Suppressor macrophage treated with lipopolysaccharide for 4 hours (primary cell): ENCODE data around the gene TLNRD1.

Experiments used
- DNase-seq: peaks from one replicate; pipeline ENCODE4 v3.0.0-alpha.2; 2020

TLNRD1 gene

DNA sequence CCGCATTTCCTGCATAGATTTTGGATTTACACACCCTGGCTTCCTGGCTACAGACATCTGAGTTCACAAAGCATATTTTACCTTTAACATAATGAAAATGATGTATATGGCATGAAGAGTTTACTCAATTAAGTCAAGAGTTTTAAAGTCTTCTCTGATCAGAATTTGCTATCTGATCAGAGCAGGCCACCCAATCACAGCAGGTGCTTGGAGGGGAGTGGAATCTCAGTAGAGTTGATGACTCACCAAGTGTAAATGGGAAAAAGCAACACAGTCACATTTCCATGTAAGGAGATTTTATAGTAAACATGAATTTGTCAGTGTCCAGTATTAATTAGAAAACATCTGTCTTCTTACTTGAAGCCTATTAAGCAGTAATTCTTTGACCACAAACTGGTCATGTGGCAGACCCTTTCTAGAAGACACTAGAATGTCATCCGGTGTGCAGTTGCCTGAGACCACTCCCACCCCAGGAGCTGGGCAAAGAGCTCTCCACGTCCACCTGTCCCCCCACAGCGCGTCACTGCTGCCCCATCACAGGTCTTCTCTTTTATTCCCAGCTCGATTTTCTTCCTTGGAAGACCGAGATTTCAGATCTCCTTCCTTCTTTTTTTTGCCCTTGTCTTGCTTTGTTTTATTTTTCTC is 21.9 kb upstream of the TLNRD1 start:
- no peak for DNase-seq

DNA sequence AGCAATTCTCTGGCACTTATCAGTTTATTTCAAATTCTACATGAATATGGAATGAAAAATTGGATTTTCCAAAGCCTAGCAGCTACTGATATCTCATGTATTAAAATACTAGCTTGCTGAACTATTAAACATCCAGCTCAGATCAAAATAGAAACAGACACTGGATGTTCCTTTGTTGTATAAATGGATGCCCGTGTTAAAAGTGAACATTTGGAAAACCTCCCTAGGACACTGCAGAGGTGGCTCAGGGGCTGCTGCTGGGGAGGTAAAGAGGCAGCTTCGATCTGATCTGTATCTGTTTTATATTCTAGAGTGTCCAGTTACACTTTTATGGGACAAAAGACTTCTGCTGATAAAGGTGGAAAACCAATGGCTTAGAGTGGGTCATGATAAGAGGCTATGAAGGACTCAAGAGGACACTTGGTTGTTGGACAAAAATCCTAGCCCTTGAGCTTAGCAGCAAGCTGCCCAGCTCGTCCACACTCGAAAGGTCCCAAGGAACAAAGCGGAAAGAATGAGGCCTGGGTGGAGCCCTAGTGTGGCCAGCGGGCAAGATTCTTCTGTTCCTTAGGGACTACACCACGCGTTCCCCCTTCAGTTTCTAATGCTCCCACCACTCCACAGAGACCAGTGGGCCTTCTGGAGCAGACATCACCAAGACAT is 21.1 kb upstream of the TLNRD1 start:
- no peak for DNase-seq

DNA sequence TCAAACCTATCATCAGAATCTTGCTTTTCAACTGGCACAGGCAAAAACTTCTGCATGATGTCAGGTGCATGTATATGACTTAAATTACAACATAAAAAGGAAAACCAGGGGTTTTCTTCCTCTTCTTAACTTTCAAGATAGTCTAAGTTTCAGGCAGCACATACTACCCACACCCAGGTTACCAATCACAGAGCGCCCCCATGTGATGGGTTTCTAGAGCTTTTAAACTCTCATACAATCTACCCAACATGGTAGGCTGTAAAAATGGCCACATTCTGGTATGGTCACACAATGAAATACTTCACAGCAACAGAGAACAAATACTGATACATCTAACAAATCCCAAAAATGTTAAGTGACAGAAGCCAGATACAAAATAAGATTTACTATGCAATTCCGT is 18.5 kb upstream of the TLNRD1 start:
- no peak for DNase-seq

DNA sequence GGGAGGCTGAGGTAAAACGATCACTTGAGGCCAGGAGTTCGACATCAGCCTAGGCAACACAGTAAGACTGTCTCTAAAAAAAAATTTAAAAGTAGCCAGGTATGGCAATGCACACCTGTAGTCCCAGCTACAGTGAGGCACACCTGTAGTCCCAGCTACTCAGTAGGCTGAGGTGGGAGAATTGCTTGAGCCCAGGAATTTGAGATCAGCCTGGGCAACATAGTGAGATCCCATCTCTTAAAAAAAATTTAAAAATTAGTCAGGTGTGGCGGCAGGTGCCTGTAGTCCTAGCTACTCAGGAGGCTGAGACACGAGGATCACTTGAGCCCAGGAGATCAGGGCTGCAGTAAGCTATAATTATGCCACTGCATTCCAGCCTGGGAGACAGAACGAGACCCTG is 17.9 kb upstream of the TLNRD1 start:
- no peak for DNase-seq

DNA sequence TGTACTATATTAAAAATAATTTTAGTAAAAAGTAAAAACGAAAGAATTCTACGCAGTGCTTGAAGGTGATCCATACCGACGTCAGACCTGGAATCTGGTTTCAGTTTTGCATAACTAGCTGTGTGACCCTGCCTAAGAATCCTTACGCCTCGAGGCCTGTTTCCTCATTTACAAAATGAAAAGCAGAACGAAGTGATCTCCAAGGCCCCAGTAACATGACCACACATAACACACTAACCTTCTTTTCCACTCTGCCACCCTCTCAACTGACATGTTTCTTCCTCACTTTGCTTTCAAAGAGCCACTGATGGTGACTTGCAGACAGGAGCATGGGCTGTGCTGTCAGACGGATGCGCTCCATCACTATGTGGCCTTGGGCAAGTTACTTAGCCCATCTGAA is 15.9 kb upstream of the TLNRD1 start:
- peak; percentile 96 for DNase-seq

DNA sequence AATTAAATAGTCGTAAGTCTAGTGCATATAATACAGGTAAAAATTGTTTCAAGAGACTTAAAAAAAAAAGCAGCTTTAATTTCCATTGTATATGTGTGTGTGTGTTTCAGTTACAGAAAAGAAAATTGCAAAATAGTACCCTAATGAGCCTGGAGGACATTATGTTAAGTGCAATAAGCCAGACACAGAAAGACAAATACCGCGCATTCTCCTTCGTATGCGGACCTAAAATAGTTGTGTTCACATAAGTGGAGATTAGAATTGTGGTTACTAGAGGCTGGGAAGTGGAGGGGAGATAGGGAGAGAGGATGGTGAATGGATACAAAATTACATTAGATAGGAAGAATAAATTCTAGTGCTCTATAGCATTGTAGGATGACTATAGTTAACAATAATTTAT is 14.7 kb upstream of the TLNRD1 start:
- no peak for DNase-seq

DNA sequence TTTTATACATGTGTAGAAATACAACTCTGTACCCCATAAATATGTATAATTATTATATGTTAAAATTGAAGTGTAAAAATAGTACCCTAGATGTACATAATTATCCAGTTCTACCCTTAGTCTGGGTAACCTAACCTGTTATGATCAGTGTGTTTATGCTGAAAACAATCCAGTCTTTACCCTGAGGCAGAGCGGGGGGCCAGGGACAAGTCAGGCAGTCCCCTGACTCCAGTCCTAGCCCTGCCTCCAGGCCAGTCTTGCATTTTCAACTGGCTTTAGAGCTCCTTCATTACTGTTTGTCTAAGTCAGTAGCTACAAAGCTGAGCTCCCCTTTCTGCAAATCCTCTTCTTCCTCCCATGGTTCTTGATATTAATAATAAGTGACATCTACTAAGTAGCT is 14.2 kb upstream of the TLNRD1 start:
- DNase-seq, result no peak

DNA sequence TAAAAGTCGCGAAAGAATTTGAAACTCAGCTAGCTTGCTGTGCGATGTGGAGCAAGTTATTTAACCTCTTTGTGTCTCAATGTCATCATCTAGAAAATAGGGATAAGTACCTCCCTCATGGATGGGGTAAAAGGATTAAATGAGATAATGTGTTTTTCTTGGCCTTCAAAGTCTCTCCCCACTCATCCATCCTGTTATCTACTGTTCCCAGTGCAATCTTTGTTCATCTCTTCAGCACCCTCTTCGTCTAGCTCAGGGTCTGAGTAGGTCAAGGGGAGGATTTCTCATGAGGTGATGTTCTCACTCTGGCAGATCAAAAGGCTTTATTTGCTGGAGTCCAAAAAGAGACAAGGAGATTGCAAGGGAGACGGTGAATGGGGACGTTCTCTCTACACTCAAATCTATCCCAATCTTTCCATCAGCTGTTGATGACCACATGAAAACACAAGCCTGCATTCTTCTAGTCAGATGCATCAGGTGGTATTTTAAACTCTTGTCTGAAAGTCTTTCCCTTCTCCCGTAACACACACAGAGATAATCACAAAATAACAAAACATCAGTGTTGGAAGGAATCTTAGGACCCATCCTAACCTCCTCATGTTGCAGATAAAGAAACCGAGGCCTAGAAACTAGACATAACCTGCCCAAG is 12.5 kb upstream of the TLNRD1 start:
- no peak for DNase-seq

DNA sequence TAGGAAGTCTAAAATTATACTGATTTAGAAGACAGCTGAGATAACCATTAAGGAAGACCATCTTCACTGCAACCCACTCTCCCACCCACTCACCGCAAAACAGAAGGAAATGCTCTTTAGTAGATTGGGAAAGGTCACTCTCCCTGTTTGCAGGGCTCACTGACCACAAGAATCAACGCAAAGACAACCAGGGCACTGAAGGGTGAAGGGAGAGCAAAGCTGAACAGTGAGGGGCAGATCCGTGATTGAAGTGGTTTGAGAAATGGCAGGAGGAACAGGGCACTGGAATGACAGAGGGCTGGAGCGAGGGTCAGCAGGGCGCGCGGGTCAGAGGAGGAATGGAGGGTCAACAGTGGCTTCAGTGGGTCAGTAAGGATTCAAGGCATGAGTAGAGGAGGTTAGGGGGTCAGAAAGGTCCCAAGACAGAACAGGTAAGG is 11.6 kb upstream of the TLNRD1 start:
- DNase-seq, result peak; percentile 65

DNA sequence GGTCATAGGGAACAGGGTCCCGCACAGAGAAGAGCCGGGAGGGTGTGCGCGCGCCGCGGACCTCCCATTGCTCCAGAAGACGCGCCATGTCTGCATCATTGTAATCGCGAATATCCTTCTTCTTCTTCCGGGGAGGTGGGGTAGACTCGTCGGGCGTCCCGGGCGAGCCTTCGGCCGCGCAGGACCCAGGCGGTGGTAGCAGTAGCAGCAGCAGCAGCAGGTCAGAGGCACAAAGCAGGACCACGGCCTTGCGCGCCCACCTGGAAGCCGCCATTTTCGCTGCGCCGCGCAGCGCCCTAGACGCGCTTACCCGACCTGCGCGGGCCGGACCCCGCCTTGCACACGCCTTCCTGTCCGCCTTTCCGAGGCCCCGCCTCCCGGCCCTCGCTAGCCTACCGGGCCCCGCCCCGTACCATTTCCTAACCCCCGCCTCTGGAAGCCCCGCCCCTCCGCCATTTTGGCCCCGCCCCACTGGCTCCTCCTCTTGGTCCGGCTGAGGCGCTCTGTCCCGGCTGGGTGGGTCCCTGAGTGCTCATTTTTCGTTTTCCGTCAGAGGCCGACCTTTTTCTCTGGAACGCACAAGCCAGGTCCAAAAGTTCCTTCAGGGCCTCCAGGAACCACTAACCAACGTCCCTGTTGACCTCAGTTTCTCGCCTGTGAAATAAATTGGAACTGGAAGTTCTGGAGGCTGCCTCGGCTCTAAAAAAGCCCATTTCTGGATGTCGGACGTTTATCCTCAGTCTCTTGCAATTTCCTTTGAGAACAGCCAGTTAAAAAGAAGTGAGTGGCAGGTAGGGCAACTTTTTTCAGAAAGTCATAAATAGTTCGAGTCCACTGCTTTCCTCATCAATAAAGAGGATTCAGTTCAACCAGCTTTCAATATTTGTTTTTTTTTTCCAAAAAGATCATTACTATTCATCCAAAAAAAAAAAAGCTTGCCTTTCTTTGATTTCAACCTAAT is 10.9 kb upstream of the TLNRD1 start, which contains the start of gene MESD:
MESD (minus strand) TSS at position 302 of the 961 bp plus-strand sequence; CDS start at position 274, 28 bp downstream.
- peak; percentile 99 for DNase-seq

DNA sequence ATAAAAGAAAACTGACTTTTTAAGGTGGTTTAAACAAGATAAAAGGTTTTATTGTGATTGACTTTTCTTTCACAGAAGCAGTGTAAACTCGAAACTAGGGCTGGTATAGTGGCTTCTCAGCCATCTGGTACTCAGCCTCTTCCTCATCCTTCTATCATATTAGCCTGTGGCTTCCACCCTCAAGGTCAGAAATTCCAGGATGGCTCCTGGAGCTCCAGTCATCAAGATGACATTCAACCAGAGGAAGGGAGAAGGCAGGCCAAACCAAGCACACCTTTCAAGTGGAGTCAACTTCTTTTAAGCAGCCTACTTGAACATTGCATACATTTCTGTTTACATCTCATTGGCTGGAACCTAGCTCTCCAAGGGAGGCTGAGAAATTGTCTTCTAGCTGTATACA is 9.8 kb upstream of the TLNRD1 start:
- DNase-seq, result no peak

DNA sequence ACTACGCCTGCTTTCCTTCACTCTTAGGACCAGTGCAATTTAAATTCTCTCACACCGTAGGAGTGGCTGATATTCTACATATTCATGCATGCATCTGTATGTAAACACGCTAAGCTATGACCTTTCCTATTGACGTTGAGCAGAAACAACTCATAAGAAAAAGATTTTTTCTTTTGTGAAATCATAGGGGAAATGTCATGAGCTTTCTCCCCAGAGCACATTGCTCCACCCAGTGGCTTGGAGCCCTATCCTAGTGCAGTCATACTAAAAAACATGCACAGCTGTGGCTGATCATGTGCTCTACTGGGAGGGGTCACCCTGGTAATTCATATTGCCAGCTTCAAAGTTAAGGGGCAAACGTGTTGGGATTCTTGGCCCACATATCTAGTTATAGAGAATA is 9.3 kb upstream of the TLNRD1 start:
- DNase-seq, result peak; percentile 87

DNA sequence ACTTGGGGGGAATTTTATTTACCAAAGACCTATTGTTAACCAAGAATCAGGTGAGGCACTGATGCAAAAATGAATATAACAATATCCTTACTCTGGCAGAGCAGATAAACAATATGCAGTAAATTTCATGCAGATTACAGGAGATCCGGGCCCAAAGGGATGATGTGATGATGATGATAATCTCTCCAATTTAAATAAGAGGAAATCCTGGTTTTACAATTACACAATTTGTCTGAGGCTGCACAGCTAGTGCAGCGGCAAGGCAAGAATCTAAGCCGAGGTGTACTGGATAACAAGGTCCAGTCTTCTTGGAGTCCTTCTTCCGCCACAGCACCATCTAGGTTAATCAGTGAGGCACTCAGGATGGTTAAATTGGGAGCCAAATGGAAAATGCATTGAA is 8.7 kb upstream of the TLNRD1 start:
- DNase-seq, result peak; percentile 67

DNA sequence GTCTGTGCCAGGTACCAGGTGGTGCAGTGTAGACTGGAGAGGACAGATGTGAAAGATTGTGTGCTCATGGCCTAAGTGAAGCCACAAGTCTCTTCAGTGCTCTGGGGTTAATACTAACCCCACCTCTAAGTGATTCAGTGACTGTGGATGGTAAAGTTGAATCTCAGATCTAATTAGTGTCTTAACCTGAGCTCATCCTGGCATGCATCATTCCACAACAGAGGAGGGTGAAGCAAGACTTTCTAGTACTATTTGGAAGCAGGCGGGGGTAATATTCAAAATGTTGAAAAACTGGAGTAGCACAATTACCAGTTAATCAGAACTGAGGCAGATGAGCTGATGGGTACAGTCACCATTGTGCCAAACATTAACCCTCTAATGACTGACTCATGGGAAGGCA is 8.3 kb upstream of the TLNRD1 start:
- DNase-seq, result no peak

DNA sequence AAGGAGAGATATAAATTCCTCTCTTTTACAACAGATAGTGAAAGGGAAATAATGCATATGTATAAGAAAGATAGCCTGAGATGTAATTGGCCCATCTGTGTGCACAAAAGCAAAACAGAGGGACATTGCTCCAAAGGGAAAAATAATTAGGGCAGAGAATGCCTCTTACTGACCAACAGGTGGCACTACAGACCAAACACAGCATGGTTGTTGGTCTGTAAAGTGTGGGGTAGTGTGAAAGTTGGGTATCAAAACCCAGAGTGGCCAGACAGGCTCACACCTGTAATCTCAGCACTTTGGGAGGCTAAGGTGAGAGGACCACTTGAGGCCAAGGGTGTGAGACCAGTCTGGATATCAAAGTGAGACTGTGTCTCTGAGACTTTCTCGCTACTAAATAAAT is 4.5 kb upstream of the TLNRD1 start:
- DNase-seq, result peak; percentile 49

DNA sequence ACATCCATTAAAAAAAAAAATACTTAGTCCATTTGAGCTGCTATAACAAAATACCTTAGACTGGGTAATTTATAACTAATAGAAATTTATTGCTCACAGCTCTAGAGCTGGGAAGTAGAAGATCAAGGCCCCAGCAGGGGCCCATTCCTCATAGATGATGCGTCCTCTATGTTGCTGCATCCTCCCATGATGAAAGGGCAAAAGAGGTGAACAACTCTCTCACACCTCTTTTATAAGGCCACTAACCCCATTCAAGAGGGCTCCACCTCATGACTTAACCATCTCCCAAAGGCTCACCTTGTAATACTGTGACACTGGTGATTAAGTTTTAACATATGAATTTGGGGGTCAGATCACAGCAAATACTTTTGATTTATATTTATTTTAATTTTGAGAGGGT is 3.0 kb upstream of the TLNRD1 start:
- no peak for DNase-seq

DNA sequence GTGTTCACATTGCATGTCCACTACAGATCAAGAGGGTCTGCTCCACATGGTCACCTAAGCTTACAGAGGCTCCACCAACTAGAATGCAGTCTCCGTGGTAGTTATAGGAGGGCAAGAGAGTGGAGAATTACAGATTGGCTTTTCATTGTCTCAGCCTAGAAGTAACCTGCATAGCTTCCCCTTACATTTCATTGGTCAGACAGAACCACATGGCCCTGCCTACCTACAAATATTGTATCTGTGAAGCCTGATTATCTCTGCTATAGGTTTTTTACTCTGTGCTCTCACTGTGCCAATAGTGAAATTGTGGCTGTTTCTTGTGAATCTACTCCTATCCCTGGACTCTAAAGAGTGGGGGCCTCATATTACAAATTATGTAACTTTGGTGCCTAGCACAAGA is 2.5 kb upstream of the TLNRD1 start:
- DNase-seq, result no peak

DNA sequence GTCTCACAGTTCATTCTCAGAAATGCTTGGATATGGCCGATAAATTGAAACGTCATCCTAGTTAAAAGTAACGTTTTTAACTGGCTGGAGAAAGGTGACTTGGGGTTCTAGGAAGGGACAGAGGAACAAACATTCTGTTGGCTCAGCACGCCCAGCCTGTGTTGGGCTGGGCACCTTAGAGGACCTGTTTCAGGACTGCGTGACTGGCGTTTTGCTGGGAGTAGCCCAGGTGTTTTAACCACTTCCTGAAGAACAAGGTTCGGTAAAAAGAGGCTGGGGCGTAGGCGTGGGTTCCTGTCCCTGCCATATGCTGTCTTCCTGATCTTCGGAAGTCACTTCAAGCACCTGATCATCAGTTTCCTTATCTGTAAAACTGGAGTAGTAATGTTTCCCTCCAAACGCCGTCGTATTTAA is 1.1 kb upstream of the TLNRD1 start:
- no peak for DNase-seq

DNA sequence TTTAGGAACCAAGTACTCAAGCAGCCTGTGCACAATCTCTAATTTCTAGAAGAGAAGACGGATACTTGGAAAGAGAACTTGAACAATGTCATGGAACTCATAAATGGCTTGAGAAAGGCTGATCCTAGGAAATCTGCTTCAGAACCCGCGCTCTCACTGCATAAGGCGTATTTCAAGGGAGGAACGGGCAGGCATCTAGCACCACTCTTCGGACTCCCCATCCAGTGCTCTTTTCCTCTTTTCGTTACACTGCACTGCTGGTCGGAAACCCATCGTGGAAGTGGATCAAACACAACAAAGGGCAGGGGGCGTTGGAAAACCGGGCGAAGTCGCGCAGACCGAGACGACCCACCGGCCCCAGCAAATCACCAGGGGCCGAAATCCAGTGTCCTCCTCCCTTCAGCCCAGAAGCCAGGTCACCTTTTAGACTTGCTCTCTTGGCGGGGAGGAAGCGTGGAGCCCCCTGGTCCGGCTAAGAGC is 539 bp upstream of the TLNRD1 start:
- DNase-seq, result no peak

DNA sequence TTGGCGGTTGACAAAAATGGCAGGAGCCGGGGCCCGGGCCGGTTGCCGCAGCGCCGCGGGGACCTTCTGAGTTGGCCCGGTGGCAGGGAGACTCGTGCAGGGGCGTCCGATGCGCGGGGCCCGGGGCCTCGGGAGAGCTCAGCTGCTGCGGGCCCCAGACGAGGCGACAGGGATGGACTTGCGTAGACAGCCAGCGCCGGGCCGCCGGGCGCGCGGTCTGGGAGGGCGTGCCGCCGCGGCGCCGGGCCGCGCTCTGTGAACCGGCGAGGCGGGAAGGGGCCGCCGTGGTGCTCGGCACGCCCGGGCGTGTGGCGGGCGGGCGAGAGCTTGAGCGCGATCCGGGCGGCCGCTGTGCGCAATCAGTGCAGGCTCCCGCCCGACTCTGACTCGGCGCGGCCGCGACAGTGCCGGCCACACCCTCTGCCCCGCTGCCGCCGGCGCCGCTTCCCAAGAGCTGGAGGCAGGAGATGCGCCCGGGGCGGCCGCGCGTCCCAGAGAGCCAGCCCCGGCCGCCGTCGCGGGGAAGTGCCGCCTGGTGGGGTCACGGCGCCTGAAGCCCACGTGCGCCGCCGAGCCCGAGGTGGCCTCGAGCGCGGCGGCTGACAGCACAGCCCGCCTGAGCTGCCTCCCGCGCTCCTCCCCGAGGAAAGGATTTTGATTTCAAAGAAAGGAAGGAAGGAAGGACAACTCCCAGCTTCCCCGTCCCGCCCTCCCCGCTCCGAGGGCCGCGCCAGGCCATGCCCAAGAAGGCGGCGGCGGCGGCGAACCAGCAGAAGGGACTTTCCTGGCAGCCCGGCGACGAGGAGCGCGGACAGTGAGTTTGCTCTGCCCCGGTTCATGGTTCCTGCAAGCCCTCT is 657 bp downstream of the TLNRD1 start:
- peak; percentile 80 for DNase-seq

DNA sequence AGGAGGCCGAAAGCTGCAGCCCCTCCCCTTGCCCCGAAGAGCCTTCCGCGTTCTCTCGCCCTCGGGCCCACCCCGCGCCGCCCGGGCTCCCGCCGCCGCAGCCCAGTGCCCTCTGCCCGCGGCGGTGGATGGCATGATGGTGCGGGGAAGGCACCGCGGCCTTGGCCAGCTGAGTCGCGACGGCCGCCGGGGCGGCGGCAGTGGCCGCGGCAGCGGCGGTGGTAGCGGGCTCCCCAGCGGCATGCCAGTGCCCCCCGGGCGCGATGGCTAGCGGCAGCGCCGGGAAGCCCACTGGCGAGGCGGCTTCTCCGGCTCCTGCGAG is 1.2 kb downstream of the TLNRD1 start:
- no peak for DNase-seq
